ENCODE measurements around the gene SAMSN1.

- no peak for TF ChIP-seq CTCF (IDR thresholded peaks at IDR 0.05)
- no peak for TF ChIP-seq EP300 (IDR thresholded peaks at IDR 0.05)
These were observed 10.4 kb downstream of the SAMSN1 start for GRCh38 chr21:14535702-14536101.

Measured in gastroesophageal sphincter (tissue), 3 donors.